Measurements from ENCODE around the gene MED1.

MED1 gene

DNA sequence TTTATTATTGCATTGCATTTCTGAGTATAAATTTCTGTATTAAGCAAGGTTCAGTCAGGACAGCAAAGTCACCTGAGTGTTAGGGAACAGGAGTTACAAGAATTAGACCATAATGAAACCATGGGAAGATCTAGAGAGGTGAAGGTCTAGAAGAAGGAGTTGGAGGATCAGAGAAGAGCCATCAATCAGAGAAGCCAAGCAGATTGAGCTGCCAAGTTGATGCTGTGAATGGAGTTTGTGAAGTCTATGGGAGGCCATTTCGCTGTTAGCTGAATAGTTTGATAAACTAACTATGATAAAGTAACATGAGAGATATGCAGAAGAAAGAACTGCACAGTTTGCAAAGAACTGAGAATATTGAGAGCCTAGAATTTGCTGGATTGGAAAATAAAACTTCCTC, 90.0 kb downstream of the MED1 start:
- no peak for DNase-seq (ENCODE audit: low read depth in 2 of 2)

DNA sequence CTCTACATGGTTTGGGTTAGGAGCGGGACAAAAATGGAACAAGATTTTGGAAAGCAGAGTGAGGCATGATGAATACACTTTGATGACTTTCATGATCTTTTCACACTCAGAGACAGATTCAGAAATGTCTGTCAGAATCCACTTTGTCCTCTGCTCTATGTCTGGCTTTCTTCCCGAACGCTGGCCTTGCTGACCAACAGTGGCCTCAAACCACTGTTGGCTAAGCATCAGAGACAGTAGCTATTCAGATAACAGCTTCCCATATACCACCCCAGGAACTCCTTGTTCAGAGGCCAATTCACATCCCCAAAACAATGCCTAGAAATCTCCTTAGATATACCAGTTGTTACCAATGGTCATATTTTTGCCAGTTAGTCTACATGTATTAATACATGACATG, 90.5 kb downstream of the MED1 start:
- no peak for DNase-seq (ENCODE audit: low read depth in 2 of 2)

DNA sequence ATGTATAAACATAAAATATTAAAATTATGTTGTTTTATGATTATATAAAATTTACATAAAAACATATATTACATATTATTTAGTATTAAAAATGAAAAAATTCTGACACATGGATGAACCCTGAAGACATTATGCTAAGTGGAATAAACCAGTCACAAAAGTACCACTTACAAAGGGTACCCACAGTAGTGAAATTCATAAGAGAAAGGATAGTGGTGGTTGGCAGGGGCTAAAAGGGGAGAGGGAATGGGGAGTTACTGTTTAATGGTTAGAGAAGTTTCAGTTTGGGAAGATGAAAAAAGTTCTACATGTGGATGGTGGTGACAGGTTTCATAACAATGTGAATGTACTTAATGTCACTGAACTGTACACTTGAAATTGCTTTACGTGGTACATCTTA, 91.1 kb downstream of the MED1 start:
- DNase-seq (ENCODE audit: low read depth in 2 of 2), result no peak

DNA sequence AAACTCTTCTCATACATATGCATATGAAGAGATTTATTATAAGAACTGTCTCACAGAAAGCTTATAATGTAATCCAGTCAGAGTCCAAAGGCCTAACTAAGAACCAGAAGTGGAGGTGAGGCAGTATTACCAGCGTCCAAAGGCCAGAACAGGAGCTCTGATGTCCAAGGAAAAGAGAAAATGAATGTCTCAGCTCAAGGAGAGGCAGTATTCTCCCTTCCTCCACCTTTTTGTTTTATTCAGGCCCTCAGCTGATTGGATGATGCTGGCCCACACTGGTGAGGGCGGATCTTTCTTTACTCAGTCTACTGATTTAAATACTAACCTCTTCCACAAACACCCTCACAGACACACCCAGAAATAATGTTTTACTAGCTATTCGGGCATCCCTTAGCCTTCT, 93.1 kb downstream of the MED1 start:
- no peak for DNase-seq (ENCODE audit: low read depth in 2 of 2)

- no peak for DNase-seq (ENCODE audit: low read depth in 2 of 2)
Observed at GRCh38 chr17:39357488-39357887, 93.6 kb downstream of the MED1 start.

Measured in stimulated activated CD8-positive, alpha-beta memory T cell treated with anti-CD3 and anti-CD28 coated beads, Interleukin-2, amount 100 ng/mL, for 1 hour (primary cell).